Activated naive CD4-positive, alpha-beta T cell treated with anti-CD3 and anti-CD28 coated beads, Interleukin-2, amount 50 U/mL, for 72 hours (primary cell): ENCODE data around the gene COQ8A. TPM values are rescaled to one million over a fixed set of nuclear protein-coding genes. Genes with fewer than 3 reads are reported as not detected.
A peak's percentile ranks its signal among the peaks of the same experiment; 100 is the strongest.

Experiments used
- ATAC-seq, 2 donors: fragments of 150-1000 bp; cut with Tn5 transposase; 2 replicates each; pipeline ENCODE4 v1.10.0; 2021; ENCODE audit warnings: mild to moderate bottlenecking in 2 of 2, moderate library complexity in 2 of 2
- DNase-seq, 2 donors: peaks; one replicate each; pipeline ENCODE4 v3.0.0; 2021 to 2022; ENCODE audit warnings: low spot score in 2 of 2
- H3K27ac Mint-ChIP-seq, 2 donors: one replicate each; pipeline ENCODE4 v1.8.0; 2022; ENCODE audit warnings: mild to moderate bottlenecking in 2 of 2, mixed read lengths in 2 of 2
- H3K36me3 Mint-ChIP-seq, 2 donors: one replicate each; pipeline ENCODE4 v1.8.0; 2022; ENCODE audit warnings: mixed read lengths in 2 of 2
- H3K9me3 Mint-ChIP-seq, 2 donors: one replicate each; pipeline ENCODE4 v1.8.0; 2022; ENCODE audit warnings: mixed read lengths in 2 of 2
- total RNA-seq, 2 donors: library from RNA; stranded (reverse); gene quantifications; one replicate each; pipeline ENCODE4 v1.2.3, GENCODE V29; 2022

Gene COQ8A
- total RNA-seq, 2 donors from 2014 or later = 20.5 to 28.1 TPM

DNA sequence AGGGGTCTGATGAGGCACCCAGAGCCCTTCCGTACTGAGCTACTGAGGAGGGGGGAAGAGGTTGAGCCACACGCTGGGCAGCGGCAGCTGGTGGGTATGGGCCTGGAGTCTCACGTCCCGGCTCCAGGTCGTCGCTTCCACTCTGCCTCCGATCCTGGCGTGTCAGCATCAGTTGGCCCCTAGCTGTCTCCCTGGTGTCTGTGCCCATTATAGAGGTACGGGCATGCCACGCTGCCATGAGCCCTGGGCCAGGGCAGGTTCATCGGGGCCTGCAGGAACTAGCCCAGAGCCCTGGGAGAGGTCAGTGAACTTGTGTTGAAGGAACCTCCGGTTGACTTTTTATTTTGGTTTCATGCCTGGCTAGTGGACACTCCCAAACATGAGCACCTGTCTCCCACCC, 18.2 kb downstream of the COQ8A start:
- Mint-ChIP-seq H3K27ac (no peak overlapping the region), H3K9me3 (peaks cover 0 to 15% of the 10 kb centered on the region in 2 donors), H3K36me3 (peaks cover 0 to 31% of the 10 kb centered on the region in 2 donors)
- no peak for ATAC-seq
- DNase-seq = no peak

DNA sequence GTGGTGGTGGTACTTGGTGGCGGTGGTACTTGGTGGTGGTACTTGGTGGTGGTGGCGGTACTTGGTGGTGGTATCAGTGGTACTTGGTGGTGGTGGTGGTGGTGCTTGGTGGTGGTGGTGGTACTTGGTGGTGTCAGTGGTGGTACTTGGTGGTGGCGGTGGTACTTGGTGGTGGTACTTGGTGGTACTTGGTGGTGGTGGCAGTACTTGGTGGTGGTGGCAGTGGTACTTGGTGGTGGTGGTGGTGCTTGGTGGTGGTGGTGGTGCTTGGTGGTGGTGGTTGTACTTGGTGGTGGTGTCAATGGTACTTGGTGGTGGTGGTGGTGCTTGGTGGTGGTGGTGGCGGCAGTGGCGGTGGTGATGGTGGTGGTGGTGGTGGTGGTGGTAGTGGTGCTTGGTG, 20.2 kb downstream of the COQ8A start:
- H3K27ac Mint-ChIP-seq = no peak overlapping the region
- peaks cover 0 to 15% of the 10 kb centered on the region in 2 donors for H3K9me3 Mint-ChIP-seq
- ATAC-seq (no peak), DNase-seq (no peak)
- peaks cover 0 to 22% of the 10 kb centered on the region in 2 donors for H3K36me3 Mint-ChIP-seq

- Mint-ChIP-seq H3K36me3 (peaks cover 0 to 22% of the 10 kb centered on the region in 2 donors), H3K27ac (peak overlapping the region; percentile 5 to 62), H3K9me3 (peaks cover 0 to 11% of the 10 kb centered on the region in 2 donors)
- ATAC-seq (peak; percentile 49 to 85), DNase-seq (no peak)
These were observed 21.1 kb downstream of the COQ8A start for GRCh38 chr1:226960944-226961765.

DNA sequence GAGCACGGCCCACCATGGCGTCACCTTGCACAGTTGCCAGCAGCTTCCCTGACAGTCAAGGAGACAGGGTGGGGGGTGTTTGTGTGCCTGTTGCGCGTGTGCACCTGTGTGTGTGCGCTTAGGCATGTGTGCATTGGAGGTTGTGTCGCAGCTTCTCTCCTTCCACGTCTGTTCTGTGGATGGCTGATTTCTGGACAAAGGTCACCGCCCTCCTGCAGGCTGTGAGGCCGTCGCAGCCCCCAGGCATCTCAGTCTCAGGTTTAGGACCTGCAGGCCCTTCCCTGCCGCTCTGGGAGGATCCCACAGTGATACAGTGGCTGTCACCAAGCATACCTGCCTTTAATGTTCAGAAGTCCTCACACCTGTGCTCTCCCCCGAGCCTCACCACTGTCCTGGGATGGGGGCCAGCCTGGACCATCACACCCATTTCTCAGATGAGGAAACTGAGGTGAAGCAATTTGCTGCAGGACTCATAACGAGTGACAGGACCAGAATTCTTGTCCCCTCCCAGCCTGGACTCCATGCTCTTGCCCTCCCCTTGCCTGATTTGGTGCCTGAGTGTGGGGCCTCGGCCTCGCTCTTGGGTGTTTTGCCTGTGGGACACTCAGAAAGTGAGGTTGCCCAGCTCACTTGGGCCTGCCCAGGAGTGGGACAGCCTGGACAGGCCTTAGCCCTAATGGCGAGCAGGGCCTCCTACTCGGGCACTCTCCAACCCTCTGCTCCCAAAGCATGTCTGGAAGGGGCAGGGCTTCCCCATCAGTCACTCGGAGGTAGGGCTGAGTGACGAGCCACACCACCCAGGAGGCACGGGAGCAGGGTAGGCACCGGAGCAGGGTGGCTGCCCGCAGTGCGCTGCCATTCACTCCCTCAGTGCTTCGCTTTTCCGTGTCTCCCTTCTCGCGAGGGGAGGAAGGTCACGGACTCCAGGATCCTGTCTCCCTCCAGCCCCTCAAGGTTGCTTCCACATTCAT, 22.6 kb downstream of the COQ8A start:
- DNase-seq (no peak), ATAC-seq (no peak)
- Mint-ChIP-seq H3K27ac (peak overlapping the region in 1 of 2 donors; percentile 71), H3K36me3 (peaks cover 4 to 15% of the 10 kb centered on the region in 2 donors), H3K9me3 (peaks cover 0 to 8% of the 10 kb centered on the region in 2 donors)

GRCh38 chr1:226964068-226964425, 24.0 kb downstream of the COQ8A start:
- ATAC-seq = peak in 1 of 2 donors; percentile 24
- peak overlapping the region; percentile 44 to 71 for H3K27ac Mint-ChIP-seq

DNA sequence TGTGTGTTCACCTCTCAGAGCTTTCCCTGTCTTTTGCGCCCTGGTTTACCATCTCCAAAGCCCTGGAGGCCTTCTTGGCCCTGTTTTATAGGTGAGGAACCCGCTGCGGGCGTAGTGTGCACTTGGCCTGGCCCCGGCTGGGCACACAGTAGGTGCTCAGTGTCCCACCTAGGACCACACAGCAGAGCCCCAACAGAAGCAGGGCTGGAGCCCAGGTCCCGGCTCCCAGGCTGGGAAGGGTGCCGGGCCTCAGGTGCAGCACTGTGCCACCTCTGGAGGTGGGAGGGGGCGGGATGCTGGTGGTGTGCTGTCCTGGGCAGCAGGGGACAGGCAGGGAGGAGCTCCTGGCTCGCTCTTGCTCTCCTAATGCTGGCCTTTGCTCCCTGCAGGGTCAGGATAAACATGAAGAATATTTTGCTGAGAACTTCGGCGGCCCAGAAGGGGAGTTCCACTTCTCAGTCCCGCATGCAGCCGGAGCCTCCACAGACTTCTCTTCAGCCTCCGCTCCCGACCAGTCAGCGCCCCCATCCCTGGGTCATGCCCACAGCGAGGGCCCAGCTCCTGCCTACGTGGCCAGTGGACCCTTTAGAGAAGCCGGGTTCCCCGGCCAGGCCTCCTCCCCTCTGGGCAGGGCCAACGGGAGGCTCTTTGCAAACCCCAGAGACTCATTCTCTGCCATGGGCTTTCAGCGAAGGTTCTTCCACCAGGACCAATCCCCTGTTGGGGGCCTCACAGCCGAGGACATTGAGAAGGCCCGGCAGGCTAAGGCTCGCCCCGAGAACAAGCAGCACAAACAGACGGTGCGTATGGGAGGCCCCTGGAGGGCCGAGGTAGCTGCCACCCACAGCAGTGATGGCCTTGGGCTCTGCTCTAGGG, 24.8 kb downstream of the COQ8A start:
- Mint-ChIP-seq H3K27ac (peak overlapping the region in 1 of 2 donors; percentile 44), H3K36me3 (peaks cover 0 to 12% of the 10 kb centered on the region in 2 donors), H3K9me3 (no peaks in the 10 kb centered on the region)
- ATAC-seq = no peak
- no peak for DNase-seq

More at GRCh38 chr1:226964068-226964425, 24.0 kb downstream of the COQ8A start:
- H3K9me3 Mint-ChIP-seq = peaks cover 0 to 6% of the 10 kb centered on the region in 2 donors
- DNase-seq = no peak
- peaks cover 4 to 7% of the 10 kb centered on the region in 2 donors for H3K36me3 Mint-ChIP-seq

DNA sequence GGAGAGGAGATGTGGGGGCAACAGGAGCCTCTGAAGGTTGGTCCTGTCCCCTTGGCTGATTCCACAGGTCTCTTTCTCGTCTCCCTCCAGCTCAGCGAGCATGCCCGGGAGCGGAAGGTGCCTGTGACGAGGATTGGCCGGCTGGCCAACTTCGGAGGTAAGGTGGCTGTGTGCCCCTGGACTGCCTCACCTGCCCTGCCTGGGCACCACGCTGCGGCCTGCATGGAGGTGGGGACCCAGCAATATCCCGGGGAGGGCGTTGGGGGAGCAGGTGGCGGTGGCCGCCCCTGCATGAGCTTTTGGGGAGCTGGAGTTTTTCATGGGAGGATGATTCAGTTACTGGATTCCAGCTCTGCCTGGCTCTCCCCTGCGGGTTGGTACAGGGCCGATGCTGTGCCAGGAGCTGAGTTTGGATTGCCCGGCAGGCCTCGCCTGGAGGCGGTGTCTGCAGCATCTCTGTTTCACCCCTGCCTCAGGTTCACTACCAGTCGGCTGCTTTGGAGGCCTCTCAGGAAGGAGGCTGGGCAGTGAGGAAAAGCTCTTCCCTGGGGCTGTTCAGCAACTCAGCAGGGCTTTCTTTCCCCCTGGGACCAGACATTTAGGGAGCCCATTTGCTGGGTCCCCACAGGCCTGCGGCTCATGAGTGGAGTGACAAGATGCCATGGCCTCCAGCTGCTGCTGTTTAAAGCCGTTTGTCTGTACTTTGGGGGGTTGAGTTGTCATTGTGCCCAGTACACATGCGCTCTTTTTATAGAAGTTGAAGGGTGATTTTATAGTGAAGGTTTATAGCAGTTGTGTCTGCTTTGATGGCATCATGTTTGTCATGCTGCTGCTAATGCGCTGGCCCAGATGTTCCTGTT, 25.7 kb downstream of the COQ8A start:
- Mint-ChIP-seq H3K36me3 (peaks cover 0 to 15% of the 10 kb centered on the region in 2 donors), H3K9me3 (no peaks in the 10 kb centered on the region), H3K27ac (peak overlapping the region in 1 of 2 donors; percentile 88)
- ATAC-seq = no peak
- DNase-seq = no peak

- DNase-seq (no peak), ATAC-seq (no peak)
- peaks cover 3 to 18% of the 10 kb centered on the region in 2 donors for H3K36me3 Mint-ChIP-seq
- H3K27ac Mint-ChIP-seq = no peak overlapping the region
- peaks cover 2% of the 10 kb centered on the region in 2 donors for H3K9me3 Mint-ChIP-seq
These were observed 26.6 kb downstream of the COQ8A start for GRCh38 chr1:226966683-226967082.

DNA sequence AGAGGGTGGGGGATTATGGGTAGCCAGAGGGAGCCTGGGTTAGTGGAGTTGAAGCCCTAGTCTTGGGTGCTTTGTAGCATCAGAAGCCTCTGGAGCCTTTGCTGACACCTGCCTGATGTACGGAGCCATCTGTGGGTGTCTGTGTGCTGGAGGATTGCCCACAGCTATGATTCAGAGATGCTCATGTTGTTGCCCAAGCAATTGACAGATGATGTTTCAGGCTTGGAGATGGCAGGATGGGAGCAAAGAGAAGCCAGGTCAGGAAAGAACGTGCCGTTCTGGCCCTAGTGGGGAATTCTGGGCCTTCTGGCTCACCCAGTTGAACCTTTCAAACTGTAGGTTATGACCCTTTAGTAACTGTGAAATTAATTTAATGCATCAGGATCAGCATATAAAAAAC, 27.6 kb downstream of the COQ8A start:
- ATAC-seq (no peak), DNase-seq (no peak)
- H3K36me3 Mint-ChIP-seq = peaks cover 9 to 22% of the 10 kb centered on the region in 2 donors

GRCh38 chr1:226971765-226972164, 31.7 kb downstream of the COQ8A start:
- Mint-ChIP-seq H3K9me3 (peaks cover 4 to 8% of the 10 kb centered on the region in 2 donors), H3K27ac (peak overlapping the region in 1 of 2 donors; percentile 5)

More for the DNA sequence above, 27.6 kb downstream of the COQ8A start:
- H3K9me3 Mint-ChIP-seq = peaks cover 4 to 8% of the 10 kb centered on the region in 2 donors
- no peak overlapping the region for H3K27ac Mint-ChIP-seq

GRCh38 chr1:226972931-226973330, 32.8 kb downstream of the COQ8A start:
- Mint-ChIP-seq H3K36me3 (peaks cover 9 to 18% of the 10 kb centered on the region in 2 donors), H3K9me3 (peaks cover 4 to 8% of the 10 kb centered on the region in 2 donors), H3K27ac (peak overlapping the region; percentile 36 to 46)
- ATAC-seq (no peak), DNase-seq (no peak)

More at GRCh38 chr1:226971765-226972164, 31.7 kb downstream of the COQ8A start:
- no peak for ATAC-seq
- DNase-seq = no peak
- H3K36me3 Mint-ChIP-seq = peaks cover 9 to 22% of the 10 kb centered on the region in 2 donors

GRCh38 chr1:226973371-226973897, 33.3 kb downstream of the COQ8A start:
- H3K27ac Mint-ChIP-seq = peak overlapping the region; percentile 46 to 48
- ATAC-seq = no peak
- H3K9me3 Mint-ChIP-seq = peaks cover 4 to 8% of the 10 kb centered on the region in 2 donors
- DNase-seq = no peak
- H3K36me3 Mint-ChIP-seq = peaks cover 9 to 18% of the 10 kb centered on the region in 2 donors

- DNase-seq (no peak), ATAC-seq (no peak)
- Mint-ChIP-seq H3K9me3 (peaks cover 4 to 8% of the 10 kb centered on the region in 2 donors), H3K36me3 (peaks cover 9 to 18% of the 10 kb centered on the region in 2 donors), H3K27ac (peak overlapping the region in 1 of 2 donors; percentile 48)
These were observed 33.9 kb downstream of the COQ8A start for GRCh38 chr1:226973898-226974543.

DNA sequence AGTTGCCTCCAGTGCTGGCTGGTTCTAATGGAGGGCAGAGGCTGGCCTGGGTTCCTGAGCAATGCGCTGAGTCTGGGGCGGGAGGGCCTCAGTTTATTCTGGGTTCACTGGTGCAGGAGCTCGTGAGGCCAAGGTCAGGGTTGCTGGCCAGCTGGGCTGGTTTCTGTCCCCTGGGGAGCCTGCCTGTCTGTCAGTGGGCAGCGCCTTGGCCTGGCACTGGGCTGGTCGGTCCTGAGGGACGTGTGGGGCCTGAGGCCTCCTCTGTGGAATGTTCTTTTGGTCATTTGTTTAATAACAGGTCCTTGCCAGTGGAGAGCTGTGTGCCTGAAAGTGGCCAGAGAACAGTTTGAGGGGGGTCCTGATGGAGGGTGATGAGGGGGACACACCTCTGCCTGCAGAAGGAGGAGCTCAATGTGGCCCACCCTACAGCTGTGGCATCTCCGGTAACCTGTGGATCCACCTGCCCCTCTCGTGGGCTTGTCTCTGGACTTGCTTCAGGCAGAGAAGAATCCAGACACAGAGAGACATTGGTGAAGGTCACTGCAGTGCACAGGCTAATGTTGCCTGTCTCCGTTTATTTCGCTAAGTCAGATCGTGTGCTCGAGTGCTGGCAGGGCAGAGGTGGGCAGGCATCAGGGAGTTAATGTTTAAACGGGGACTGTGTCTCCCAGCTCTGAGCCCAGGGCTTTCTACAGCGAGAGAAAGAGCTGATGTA, 34.6 kb downstream of the COQ8A start:
- ATAC-seq = no peak
- H3K27ac Mint-ChIP-seq = peak overlapping the region in 1 of 2 donors; percentile 48
- peaks cover 9 to 11% of the 10 kb centered on the region in 2 donors for H3K36me3 Mint-ChIP-seq
- DNase-seq = no peak
- peaks cover 4 to 8% of the 10 kb centered on the region in 2 donors for H3K9me3 Mint-ChIP-seq
